ENCODE data around the gene MAP2K5.
A peak's percentile ranks its signal among the peaks of the same experiment; 100 is the strongest.

MAP2K5 gene

GRCh38 chr15:67542420-67543347 lies at the start of gene MAP2K5:
Gene MAP2K5, plus strand, starts transcription at chr15:67542703. Its CDS starts 633 bp downstream, at chr15:67543336.
- DNase-seq (ENCODE audit: low spot score) = peak; percentile 82

- no peak for DNase-seq (ENCODE audit: low spot score)
These were observed 46.9 kb upstream of the MAP2K5 start for GRCh38 chr15:67495585-67495984.

DNA sequence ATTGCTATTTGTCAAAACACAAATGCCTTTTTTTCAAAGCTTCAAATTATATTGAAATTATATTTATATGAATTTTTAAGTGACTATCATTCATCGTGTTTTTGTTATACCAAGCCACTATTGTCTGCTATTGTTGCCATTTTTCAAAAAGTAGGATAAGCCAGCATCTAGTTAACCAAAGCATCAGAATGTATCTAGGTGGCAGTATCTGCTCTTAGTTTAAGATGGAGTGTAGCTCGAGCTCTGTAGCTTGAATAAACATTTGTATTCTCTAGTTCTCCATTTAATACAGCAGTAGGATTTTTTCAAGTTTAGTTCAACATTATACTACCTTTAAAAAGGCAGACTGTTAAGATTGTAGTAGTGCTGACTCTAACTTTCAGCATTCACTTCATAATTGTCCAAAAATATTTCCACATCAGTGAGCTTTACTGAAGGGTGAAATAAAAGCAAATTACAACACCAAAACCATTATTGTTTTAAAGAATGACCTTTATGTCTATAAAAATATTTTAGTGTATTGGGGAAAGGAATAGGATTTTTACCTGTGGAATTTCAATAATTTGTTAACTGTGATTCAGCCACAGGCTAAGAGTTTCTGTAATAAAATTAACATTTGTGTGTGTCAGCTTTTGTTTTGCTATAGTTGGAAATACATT lies 41.2 kb upstream of the MAP2K5 start:
- DNase-seq (ENCODE audit: low spot score) = peak; percentile 53

DNA sequence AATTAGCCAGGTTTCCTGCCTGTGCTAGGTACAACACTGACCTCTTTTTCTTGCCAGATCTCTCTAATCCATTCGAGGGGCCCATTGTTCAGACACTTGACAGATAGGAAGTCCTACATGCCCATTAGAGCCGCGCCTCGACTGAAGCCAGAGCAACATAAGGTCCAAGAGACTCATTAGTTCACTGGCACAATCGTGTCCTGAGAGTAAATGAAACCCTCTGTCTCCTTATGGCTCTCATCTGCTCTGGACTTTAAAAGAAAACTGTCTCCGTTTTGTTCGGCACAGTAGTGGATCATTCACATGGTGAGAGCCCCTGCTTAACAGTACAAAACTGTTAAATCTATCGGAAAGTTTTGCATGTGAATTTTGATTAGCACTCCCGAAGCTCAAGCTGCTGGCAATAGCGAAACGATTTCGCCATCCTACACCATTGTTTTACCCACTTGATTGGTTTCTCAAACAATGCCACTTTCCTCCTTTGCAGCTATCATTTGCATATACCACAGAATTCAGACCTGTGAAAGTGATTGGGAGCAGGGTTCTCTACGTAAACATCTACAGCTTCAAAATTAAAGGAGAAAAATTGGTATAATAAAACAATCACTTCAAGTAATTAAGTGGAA lies 40.6 kb upstream of the MAP2K5 start:
- DNase-seq (ENCODE audit: low spot score) = peak; percentile 20

DNA sequence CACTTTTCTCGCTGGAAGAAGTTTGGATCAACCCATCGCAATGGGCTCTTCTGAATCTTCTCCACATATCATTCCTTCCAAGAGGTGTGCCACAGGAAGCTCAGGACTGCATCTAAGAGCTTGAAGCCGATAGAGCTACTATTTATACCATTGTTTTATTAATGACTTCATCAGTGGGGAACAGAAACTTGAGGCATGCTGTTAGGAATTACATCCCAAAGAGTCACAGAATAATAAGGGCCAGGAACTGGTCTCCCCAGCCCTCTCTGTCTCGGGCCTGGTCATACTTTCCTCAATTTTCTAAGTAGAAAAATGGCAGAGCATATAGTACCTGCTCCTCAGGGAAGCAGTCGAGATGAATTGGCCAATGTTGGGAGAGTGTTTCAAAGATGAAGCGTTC lies 38.4 kb upstream of the MAP2K5 start:
- DNase-seq (ENCODE audit: low spot score) = no peak

DNA sequence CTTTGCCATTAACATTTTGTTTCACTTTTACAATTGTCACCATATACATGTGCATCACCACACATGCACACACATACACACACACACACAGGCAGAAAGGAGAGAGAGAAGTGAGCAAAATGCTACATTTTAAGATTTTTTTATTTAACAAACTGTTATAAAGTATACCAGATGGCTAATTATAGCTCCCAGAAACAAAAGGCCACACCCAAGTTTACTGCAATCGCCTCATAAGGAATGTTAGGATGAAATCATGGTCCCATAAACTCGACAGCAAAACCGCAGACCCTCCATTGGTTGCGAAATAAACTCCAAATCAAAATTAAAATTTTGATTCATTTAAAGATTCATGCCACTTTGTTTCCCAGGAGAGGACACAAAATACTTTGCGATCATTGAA lies 37.7 kb upstream of the MAP2K5 start:
- DNase-seq (ENCODE audit: low spot score) = no peak

DNA sequence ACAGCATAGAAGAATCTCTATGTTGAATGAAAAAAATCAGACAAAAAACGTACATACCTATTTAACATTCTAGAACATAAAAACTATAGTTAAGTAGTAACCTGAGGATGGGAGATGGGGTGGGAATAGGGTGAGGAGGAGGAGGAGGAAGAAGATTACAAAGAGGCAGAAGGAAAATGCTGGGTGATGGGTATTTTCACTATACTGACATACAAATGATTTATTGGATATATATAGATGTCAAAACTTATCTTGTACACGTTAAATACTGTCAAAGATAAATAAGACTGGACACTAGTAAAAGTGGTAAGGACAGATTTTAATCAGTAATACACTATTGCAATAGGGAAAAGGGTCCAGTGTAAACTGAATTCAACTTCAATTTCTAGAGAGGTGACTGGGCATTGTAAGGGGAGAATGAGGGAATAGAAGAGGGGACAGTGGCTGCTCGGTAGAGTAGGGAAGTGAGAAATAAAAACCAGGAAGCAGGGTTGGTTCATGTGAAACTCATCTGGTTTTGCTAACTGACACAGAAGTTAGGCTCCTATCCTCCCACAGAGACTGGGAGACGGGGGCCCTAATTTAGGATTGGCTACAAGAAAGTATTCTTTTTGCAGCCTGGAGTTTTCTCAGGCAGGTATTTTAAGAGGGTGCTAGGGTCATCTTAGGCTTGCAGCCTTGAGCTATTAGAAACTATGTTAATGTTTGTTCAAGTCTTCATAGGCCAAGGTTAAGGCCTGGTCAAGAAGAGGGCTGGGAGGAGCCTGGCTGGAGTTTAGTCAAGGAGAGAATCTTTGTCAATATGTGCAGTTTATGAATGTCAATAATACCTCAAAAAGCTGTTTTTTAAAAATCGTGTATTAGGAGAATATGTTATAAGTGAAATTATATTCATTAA lies 36.6 kb upstream of the MAP2K5 start:
- no peak for DNase-seq (ENCODE audit: low spot score)

DNA sequence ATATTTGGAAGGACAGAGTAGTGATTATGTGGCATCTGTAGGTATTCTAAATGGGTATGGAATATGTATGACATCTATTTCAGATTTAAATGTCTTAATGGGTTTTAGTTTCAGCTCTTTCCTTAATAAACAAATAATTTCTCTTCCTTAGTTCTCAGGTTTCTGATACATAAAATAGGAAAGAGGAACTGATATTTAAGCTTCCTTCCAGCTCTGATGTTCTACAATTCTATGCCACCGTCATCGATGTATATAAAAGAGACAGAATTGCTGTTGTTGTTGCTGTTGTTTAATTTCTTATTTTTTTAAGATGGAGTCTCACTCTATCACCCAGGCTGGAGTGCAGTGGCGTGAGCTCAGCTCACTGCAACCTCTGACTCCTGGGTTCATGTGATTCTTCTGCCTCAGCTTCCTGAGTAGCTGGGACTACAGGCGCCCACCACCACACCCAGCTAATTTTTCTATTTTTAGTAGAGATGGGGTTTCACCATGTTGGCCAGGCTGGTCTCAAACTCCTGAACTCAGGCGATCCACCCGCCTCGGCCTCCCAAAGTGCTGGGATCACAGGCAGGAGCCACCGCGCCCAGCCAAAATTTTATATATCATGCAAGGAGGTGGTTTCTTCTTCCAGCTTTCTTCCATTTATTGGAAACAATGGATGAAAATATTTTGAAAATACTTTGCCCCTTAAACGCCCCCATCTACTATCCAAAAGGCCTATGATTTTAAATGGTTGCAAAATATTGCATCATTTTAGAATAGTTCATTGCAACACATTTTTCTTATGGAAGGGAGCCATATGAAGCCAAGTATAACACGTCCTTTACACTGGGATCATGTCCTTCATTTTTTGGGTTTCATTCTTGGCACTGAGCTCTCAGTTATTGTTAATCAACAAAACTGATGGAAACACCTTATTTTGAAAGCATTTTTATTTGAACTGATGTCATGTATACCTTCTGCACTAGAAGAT lies 35.4 kb upstream of the MAP2K5 start:
- DNase-seq (ENCODE audit: low spot score) = no peak

DNA sequence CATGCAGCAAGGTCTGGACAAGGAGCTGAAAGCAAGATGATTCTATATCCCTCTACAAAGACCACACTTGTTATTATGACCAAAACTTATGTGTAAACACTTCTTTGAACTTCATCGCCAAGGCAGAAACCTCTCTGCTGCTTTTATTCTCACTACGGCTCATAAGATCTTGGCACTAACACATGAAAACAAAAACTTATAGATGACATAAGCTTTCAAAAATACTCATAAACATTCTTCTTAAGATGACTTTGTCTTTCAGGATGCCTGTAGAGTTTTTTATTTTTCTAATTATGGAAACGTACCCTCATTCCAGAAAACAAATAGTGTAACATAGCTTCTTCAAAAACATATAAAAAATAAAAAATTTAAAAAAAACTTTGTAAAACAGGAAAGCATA lies 34.1 kb upstream of the MAP2K5 start:
- no peak for DNase-seq (ENCODE audit: low spot score)

- DNase-seq (ENCODE audit: low spot score) = no peak
These were observed 32.6 kb upstream of the MAP2K5 start for GRCh38 chr15:67509918-67510317.

DNA sequence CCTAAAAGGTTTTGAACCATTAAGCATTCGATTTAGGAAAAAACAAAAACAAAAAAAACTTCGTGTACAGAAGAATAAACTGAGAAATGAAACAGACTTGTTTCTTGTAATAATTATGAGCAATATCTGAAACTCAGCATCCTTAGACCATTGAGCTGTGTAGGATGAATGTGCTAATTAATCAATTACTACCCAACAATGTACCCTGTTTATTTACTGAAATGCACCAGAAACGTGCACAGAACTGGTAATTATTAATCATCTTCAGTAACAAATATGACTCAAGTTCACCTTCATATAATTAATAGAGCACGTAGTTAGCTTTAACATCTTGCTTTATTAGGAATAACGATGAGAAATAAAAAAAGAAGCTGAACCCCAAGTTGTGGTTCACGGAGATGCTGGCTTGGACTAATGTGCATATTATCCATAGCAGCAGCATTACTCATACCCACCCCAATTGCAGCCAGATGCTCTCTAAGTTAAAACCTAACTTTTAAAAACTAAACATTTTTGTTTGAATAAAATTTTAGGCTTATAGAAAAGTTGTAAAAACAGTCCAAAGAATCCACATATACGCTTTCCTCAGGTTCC lies 31.8 kb upstream of the MAP2K5 start:
- no peak for DNase-seq (ENCODE audit: low spot score)

- DNase-seq (ENCODE audit: low spot score) = no peak
These were observed 30.9 kb upstream of the MAP2K5 start for GRCh38 chr15:67511606-67512005.

- DNase-seq (ENCODE audit: low spot score) = no peak
These were observed 30.4 kb upstream of the MAP2K5 start for GRCh38 chr15:67512140-67512539.

DNA sequence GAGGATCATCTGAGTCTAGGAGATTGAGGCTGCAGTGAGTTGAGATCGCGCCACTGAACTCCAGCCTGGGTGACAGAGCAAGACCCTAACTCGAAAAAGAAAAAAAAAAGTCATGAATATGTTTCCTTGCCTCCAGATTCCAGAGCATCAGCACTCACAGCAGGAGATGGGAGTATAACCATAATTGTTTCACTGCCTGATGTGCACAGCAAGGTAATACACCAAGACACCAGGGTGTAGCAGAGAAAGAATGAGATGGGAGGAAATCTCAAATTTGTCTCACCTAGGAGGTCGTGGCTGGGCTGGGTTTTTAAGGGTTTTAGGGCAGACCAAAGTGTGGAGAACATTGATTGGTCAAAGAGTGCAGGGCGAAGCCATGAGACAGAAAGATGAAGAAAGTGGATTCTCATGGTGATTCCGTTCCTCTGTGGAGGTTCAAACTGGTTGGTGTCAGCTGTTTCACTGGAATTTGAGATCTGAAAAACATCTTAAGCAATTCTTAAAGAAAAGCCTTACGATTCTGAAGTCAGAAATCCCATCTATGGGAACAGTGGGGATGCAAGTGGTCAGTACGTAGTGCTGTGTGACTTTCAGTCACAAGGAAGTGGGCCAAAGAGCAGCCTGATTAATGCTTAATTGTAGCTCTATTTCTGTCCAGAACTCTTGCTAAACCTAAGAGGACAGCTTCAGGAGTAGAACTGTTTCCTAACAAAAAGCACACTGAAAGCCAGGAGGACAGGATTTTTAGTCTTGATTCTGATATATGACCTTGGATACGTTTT lies 29.4 kb upstream of the MAP2K5 start:
- no peak for DNase-seq (ENCODE audit: low spot score)

- no peak for DNase-seq (ENCODE audit: low spot score)
These were observed 27.4 kb upstream of the MAP2K5 start for GRCh38 chr15:67515090-67515489.

DNA sequence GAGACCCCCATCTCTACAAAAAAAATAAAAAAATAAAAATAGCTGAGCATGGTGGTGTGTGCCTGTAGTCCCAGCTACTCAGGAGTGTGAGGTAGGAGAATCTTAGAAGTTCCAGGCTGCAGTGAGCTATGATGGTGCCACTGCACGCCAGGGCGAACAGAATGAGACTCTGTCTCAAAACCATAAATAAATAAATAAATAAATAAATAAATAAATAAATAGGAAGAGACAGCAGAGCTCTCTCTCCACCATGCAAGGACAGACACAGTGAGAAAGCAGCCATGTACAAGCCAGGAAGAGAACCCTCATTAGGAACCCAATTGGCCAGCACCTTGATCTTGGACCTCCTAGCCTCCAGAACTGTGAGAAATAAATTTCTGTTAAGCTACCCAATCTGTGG lies 26.9 kb upstream of the MAP2K5 start:
- no peak for DNase-seq (ENCODE audit: low spot score)

GRCh38 chr15:67520321-67521028 lies 22.0 kb upstream of the MAP2K5 start:
- DNase-seq (ENCODE audit: low spot score) = no peak

- peak; percentile 85 for DNase-seq (ENCODE audit: low spot score)
These were observed 21.3 kb upstream of the MAP2K5 start, which contains the start of gene C15orf61 for GRCh38 chr15:67521029-67521782. Gene C15orf61, plus strand, starts transcription at chr15:67521131. Its CDS starts 118 bp downstream, at chr15:67521249.
